ENCODE data around the gene SYK. TPM values are rescaled to one million over a fixed set of nuclear protein-coding genes. Genes with fewer than 3 reads are reported as not detected.

Gene SYK
- total RNA-seq, 4 donors from 2014 or later = 0.53 to 3.3 (median 2.0) TPM

GRCh38 chr9:90893706-90894105 lies 92.1 kb downstream of the SYK start:
- TF ChIP-seq CTCF (IDR thresholded peaks at IDR 0.05 in 4 of 5, conservative IDR thresholded peaks at IDR 0.05 in 1 of 5) = no peak
- TF ChIP-seq POLR2A (IDR thresholded peaks at IDR 0.05) = no peak
- no peak overlapping the region for H3K27ac ChIP-seq
- in situ Hi-C loops (cut with MboI; ENCODE audit: low sequenced_read_pairs in 4 of 4) = no loop called here
- intact Hi-C loops (cut with DNase I; ENCODE audit: low total_unique reads) = no loop called here
- ATAC-seq = no peak
- no peak for DNase-seq
- H3K4me1 ChIP-seq = no peaks in the 10 kb centered on the region
- H3K36me3 ChIP-seq = no peaks in the 10 kb centered on the region
- H3K27me3 ChIP-seq = no peaks in the 10 kb centered on the region
- H3K4me3 ChIP-seq = no peak overlapping the region
- no peaks in the 10 kb centered on the region for H3K9me3 ChIP-seq

GRCh38 chr9:90894986-90895687 lies 93.5 kb downstream of the SYK start:
- no peaks in the 10 kb centered on the region for H3K27me3 ChIP-seq
- no peaks in the 10 kb centered on the region for H3K36me3 ChIP-seq
- no peaks in the 10 kb centered on the region for H3K4me1 ChIP-seq
- in situ Hi-C loops (cut with MboI; ENCODE audit: low sequenced_read_pairs in 4 of 4) (no loop called here), intact Hi-C loops (cut with DNase I; ENCODE audit: low total_unique reads) (no loop called here)
- TF ChIP-seq CTCF (IDR thresholded peaks at IDR 0.05 in 4 of 5, conservative IDR thresholded peaks at IDR 0.05 in 1 of 5) (peak; percentile 13 to 57 (median 24)), POLR2A (IDR thresholded peaks at IDR 0.05) (no peak)
- DNase-seq (no peak), ATAC-seq (no peak)
- no peak overlapping the region for H3K4me3 ChIP-seq
- H3K27ac ChIP-seq = no peak overlapping the region
- H3K9me3 ChIP-seq = no peaks in the 10 kb centered on the region

GRCh38 chr9:90895786-90896185 lies 94.2 kb downstream of the SYK start:
- Histone ChIP-seq H3K9me3 (no peaks in the 10 kb centered on the region), H3K27ac (no peak overlapping the region), H3K27me3 (no peaks in the 10 kb centered on the region), H3K4me3 (no peak overlapping the region), H3K36me3 (no peaks in the 10 kb centered on the region), H3K4me1 (no peaks in the 10 kb centered on the region)
- intact Hi-C loops (cut with DNase I; ENCODE audit: low total_unique reads) = no loop called here
- in situ Hi-C loops (cut with MboI; ENCODE audit: low sequenced_read_pairs in 4 of 4) = no loop called here
- DNase-seq (no peak), ATAC-seq (no peak)
- TF ChIP-seq CTCF (IDR thresholded peaks at IDR 0.05 in 4 of 5, conservative IDR thresholded peaks at IDR 0.05 in 1 of 5) = no peak
- TF ChIP-seq POLR2A (IDR thresholded peaks at IDR 0.05) = no peak

GRCh38 chr9:90896231-90896630 lies 94.6 kb downstream of the SYK start:
- Histone ChIP-seq H3K27ac (no peak overlapping the region), H3K27me3 (no peaks in the 10 kb centered on the region), H3K4me3 (no peak overlapping the region), H3K36me3 (no peaks in the 10 kb centered on the region), H3K4me1 (no peaks in the 10 kb centered on the region), H3K9me3 (no peaks in the 10 kb centered on the region)
- in situ Hi-C loops (cut with MboI; ENCODE audit: low sequenced_read_pairs in 4 of 4) = no loop called here
- intact Hi-C loops (cut with DNase I; ENCODE audit: low total_unique reads) = no loop called here
- ATAC-seq = no peak
- TF ChIP-seq POLR2A (IDR thresholded peaks at IDR 0.05) (no peak), CTCF (IDR thresholded peaks at IDR 0.05 in 4 of 5, conservative IDR thresholded peaks at IDR 0.05 in 1 of 5) (no peak)
- no peak for DNase-seq

GRCh38 chr9:90898228-90898627 lies 96.6 kb downstream of the SYK start:
- DNase-seq (no peak), ATAC-seq (no peak)
- no peak overlapping the region for H3K27ac ChIP-seq
- no peak overlapping the region for H3K4me3 ChIP-seq
- intact Hi-C loops (cut with DNase I; ENCODE audit: low total_unique reads) (no loop called here), in situ Hi-C loops (cut with MboI; ENCODE audit: low sequenced_read_pairs in 4 of 4) (no loop called here)
- H3K9me3 ChIP-seq = no peaks in the 10 kb centered on the region
- no peaks in the 10 kb centered on the region for H3K36me3 ChIP-seq
- no peak for TF ChIP-seq CTCF (IDR thresholded peaks at IDR 0.05 in 4 of 5, conservative IDR thresholded peaks at IDR 0.05 in 1 of 5)
- TF ChIP-seq POLR2A (IDR thresholded peaks at IDR 0.05) = no peak
- H3K27me3 ChIP-seq = no peaks in the 10 kb centered on the region
- no peaks in the 10 kb centered on the region for H3K4me1 ChIP-seq
